SU-DHL-6 (cell line): ENCODE measurements around the gene CCRL2.
"Not testable (repeated sequence)": the region's sequence is repeated elsewhere in the genome, so short reads cannot be mapped to it uniquely, and the experiment has no call there.

Source experiments
- H2AFZ ChIP-seq: fragments of 200-600 bp; sonication (generic); 2 replicates; pipeline ENCODE4 v1.6.1; 2014; ENCODE audit warnings: low read depth, mild to moderate bottlenecking, moderate library complexity, mixed read lengths, antibody characterized with exemption, low read length; ENCODE audit not compliant: severe bottlenecking
- H3F3A ChIP-seq: fragments of 200-600 bp; shearing (Covaris generic); 2 replicates; pipeline ENCODE4 v1.6.0; 2016; ENCODE audit warnings: antibody characterized with exemption, mild to moderate bottlenecking; ENCODE audit not compliant: insufficient read depth
- H3K27ac ChIP-seq: fragments of 200-600 bp; sonication (generic); 2 replicates; pipeline ENCODE4 v1.5.1; 2016; ENCODE audit warnings: low read depth, mild to moderate bottlenecking, low read length, moderate library complexity, mixed read lengths
- H3K27me3 ChIP-seq: fragments of 200-600 bp; sonication (generic), shearing (Covaris generic); 2 replicates; pipeline ENCODE4 v1.6.0; 2014; ENCODE audit warnings: mild to moderate bottlenecking, low read length
- H3K36me3 ChIP-seq: fragments of 200-600 bp; sonication (generic); 2 replicates; pipeline ENCODE4 v1.6.1; 2014; ENCODE audit warnings: mild to moderate bottlenecking, low read length, mixed read lengths
- H3K4me2 ChIP-seq: fragments of 300-600, 200-600 bp; shearing (Covaris generic), sonication (generic); 2 replicates; pipeline ENCODE4 v1.6.0; 2014; ENCODE audit warnings: low read length, low read depth, mild to moderate bottlenecking; ENCODE audit not compliant: poor library complexity, severe bottlenecking
- H3K4me3 ChIP-seq: fragments of 200-600 bp; sonication (generic); 2 replicates; pipeline ENCODE4 v1.5.1; 2014; ENCODE audit warnings: antibody characterized with exemption, low read length, mild to moderate bottlenecking, mixed read lengths; ENCODE audit not compliant: insufficient read depth, poor library complexity, severe bottlenecking
- H3K79me2 ChIP-seq: fragments of 200-600 bp; sonication (generic); 2 replicates; pipeline ENCODE4 v1.6.1; 2014; ENCODE audit warnings: mild to moderate bottlenecking, low read length, moderate library complexity; ENCODE audit not compliant: insufficient read depth
- H3K9ac ChIP-seq: fragments of 200-600 bp; sonication (generic); 2 replicates; pipeline ENCODE4 v1.7.0; 2014; ENCODE audit warnings: mild to moderate bottlenecking, low read length
- H3K9me2 ChIP-seq: fragments of 200-600 bp; sonication (generic); replicated peaks from 2 replicates; pipeline ENCODE4 v1.6.1; 2014; ENCODE audit warnings: low read length; ENCODE audit not compliant: insufficient read depth
- H3K9me3 ChIP-seq: fragments of 200-600 bp; sonication (generic); 2 replicates; pipeline ENCODE4 v1.6.1; 2014; ENCODE audit warnings: low read length, mixed read lengths; ENCODE audit not compliant: insufficient read depth
- H4K20me1 ChIP-seq: fragments of 200-600 bp; sonication (generic); 2 replicates; pipeline ENCODE4 v1.6.1; 2014; ENCODE audit warnings: low read depth, mild to moderate bottlenecking, antibody characterized with exemption, low read length, moderate library complexity, mixed read lengths
- CTCF ChIP-seq: fragments of 200-600 bp; sonication (generic); IDR thresholded peaks from one replicate; pipeline ENCODE4 v1.5.1; 2017; ENCODE audit warnings: antibody characterized with exemption, mild to moderate bottlenecking, low read length, moderate library complexity; ENCODE audit not compliant: insufficient read depth, poor library complexity, severe bottlenecking
- EZH2phosphoT487 ChIP-seq: fragments of 200-600 bp; sonication (generic), shearing (Covaris generic); conservative IDR thresholded peaks from 2 replicates; pipeline ENCODE4 v1.6.1; 2018; ENCODE audit warnings: mild to moderate bottlenecking, antibody characterized with exemption, low read length, moderate library complexity, mixed read lengths

CCRL2 gene

GRCh38 chr3:46420931-46421330 is 13.9 kb downstream of the CCRL2 start:
- Histone ChIP-seq H3K9me2 (no peaks in the 10 kb centered on the region), H3K9ac (no peak overlapping the region), H4K20me1 (no peaks in the 10 kb centered on the region), H3K9me3 (no peaks in the 10 kb centered on the region), H3F3A (no peaks in the 10 kb centered on the region), H3K4me2 (no peak overlapping the region), H2AFZ (no peak overlapping the region), H3K4me3 (no peak overlapping the region), H3K36me3 (no peaks in the 10 kb centered on the region), H3K27ac (no peak overlapping the region), H3K79me2 (no peaks in the 10 kb centered on the region), H3K27me3 (no peaks in the 10 kb centered on the region)
- TF ChIP-seq CTCF (no peak), EZH2phosphoT487 (no peak)

GRCh38 chr3:46422617-46423016 is 15.6 kb downstream of the CCRL2 start:
- no peak overlapping the region for H3K4me2 ChIP-seq
- TF ChIP-seq CTCF (no peak), EZH2phosphoT487 (no peak)

GRCh38 chr3:46423588-46423987 is 16.5 kb downstream of the CCRL2 start:
- no peak for TF ChIP-seq EZH2phosphoT487
- no peak for TF ChIP-seq CTCF
- H3K9me2 ChIP-seq = no peaks in the 10 kb centered on the region
- no peaks in the 10 kb centered on the region for H3K36me3 ChIP-seq
- no peak overlapping the region for H3K27ac ChIP-seq
- no peak overlapping the region for H3K4me3 ChIP-seq
- no peak overlapping the region for H3K9ac ChIP-seq
- H2AFZ ChIP-seq = no peak overlapping the region
- no peaks in the 10 kb centered on the region for H3K27me3 ChIP-seq
- H3K9me3 ChIP-seq = no peaks in the 10 kb centered on the region
- H3K4me2 ChIP-seq = no peak overlapping the region
- no peaks in the 10 kb centered on the region for H3F3A ChIP-seq
- no peaks in the 10 kb centered on the region for H3K79me2 ChIP-seq
- no peaks in the 10 kb centered on the region for H4K20me1 ChIP-seq

More at GRCh38 chr3:46422617-46423016, 15.6 kb downstream of the CCRL2 start:
- no peaks in the 10 kb centered on the region for H3K9me2 ChIP-seq
- H4K20me1 ChIP-seq = no peaks in the 10 kb centered on the region
- no peaks in the 10 kb centered on the region for H3K36me3 ChIP-seq
- H3K79me2 ChIP-seq = no peaks in the 10 kb centered on the region
- no peak overlapping the region for H3K4me3 ChIP-seq
- H3K9me3 ChIP-seq = no peaks in the 10 kb centered on the region
- H3K9ac ChIP-seq = no peak overlapping the region
- H3F3A ChIP-seq = no peaks in the 10 kb centered on the region
- no peak overlapping the region for H3K27ac ChIP-seq
- H3K27me3 ChIP-seq = no peaks in the 10 kb centered on the region
- H2AFZ ChIP-seq = no peak overlapping the region

GRCh38 chr3:46426476-46426875 is 19.4 kb downstream of the CCRL2 start:
- not testable (repeated sequence) for H2AFZ ChIP-seq, H3K9me2 ChIP-seq, H3K4me3 ChIP-seq

GRCh38 chr3:46427404-46427803 is 20.3 kb downstream of the CCRL2 start:
- not testable (repeated sequence) for H3K4me2 ChIP-seq, H3K27me3 ChIP-seq, H3K79me2 ChIP-seq, H3F3A ChIP-seq, H2AFZ ChIP-seq, H3K36me3 ChIP-seq, H3K9me2 ChIP-seq, H3K27ac ChIP-seq, H4K20me1 ChIP-seq, H3K9ac ChIP-seq, H3K9me3 ChIP-seq, H3K4me3 ChIP-seq

More at GRCh38 chr3:46426476-46426875, 19.4 kb downstream of the CCRL2 start:
- not testable (repeated sequence) for H3K9me3 ChIP-seq, H3F3A ChIP-seq, H3K4me2 ChIP-seq, H3K36me3 ChIP-seq, H3K27me3 ChIP-seq, H3K27ac ChIP-seq, H3K79me2 ChIP-seq, H4K20me1 ChIP-seq, H3K9ac ChIP-seq
